Ovary (tissue), 9 donors: ENCODE results near the gene SOX3. TPM values are rescaled to one million over a fixed set of nuclear protein-coding genes. Genes with fewer than 3 reads are reported as not detected.

ENCODE experiments used
- DNase-seq, 5 donors: peaks; one replicate each; pipeline ENCODE4 v3.0.0-alpha.2; 2019 to 2020
- H3K27ac ChIP-seq, 2 donors: fragments of 200-600 bp; one replicate each; pipeline versions ENCODE4 v1.5.1 to v1.8.0; 2019 to 2022
- H3K27me3 ChIP-seq: fragments of 200-600 bp; one replicate; pipeline ENCODE4 v1.8.0; 2022
- H3K36me3 ChIP-seq: fragments of 200-600 bp; sonication (generic); one replicate; pipeline ENCODE4 v1.5.1; 2019
- H3K4me1 ChIP-seq: one replicate; pipeline ENCODE4 v1.8.1; 2013; ENCODE audit warnings: mild to moderate bottlenecking, moderate library complexity; ENCODE audit not compliant: insufficient read depth
- H3K4me3 ChIP-seq: fragments of 200-600 bp; sonication (generic); one replicate; pipeline ENCODE4 v1.5.1; 2017
- H3K9me3 ChIP-seq, 2 donors: fragments of 200-600 bp in 1 of 2; sonication (generic) in 1 of 2; one replicate each; pipeline versions ENCODE4 v1.5.1 to v1.8.1; 2013 to 2019; ENCODE audit warnings: mild to moderate bottlenecking in 1 of 2, moderate library complexity in 1 of 2
- EP300 ChIP-seq: sonication (generic); formaldehyde crosslinking; IDR thresholded peaks from one replicate; pipeline ENCODE4 v1.6.1; 2017; ENCODE audit warnings: antibody characterized with exemption
- POLR2A ChIP-seq: fragments of 450-650 bp; IDR thresholded peaks from one replicate; pipeline ENCODE4 v1.6.1; 2017; ENCODE audit warnings: antibody characterized with exemption, mild to moderate bottlenecking, moderate library complexity
- WGBS, 3 donors: extraction: QIAGEN DNeasy Blood & Tissue Kit in 1 of 3; methylation state at CpG; one replicate each; pipeline versions ENCODE4 v1.1.5 to v1.1.7; 2013 to 2017; 5-methylcytosine and 5-hydroxymethylcytosine counted together
- intact Hi-C, 4 donors: fragments of 100-400 bp; cut with DNase I; formaldehyde crosslinking; loops; one replicate each; pipeline versions ENCODE4 v1.11.0 to v1.15.1; 2022 to 2023
- polyA plus RNA-seq, 2 donors: library from polyadenylated mRNA; stranded (reverse); fragments of 200-250 nt in 1 of 2; fragments of 350-450 nt in 1 of 2; fragmentation: Illumina TruSeq in 1 of 2; extraction: RNeasy Lipid Tissue Mini Kit (QIAGEN cat#74804) in 1 of 2; gene quantifications; one replicate each; pipeline ENCODE4 v1.2.3, GENCODE V29; 2013 to 2014
- total RNA-seq, 7 donors: library from RNA; depleted of rRNA in 2 of 7; stranded (reverse); fragments of >200 nt in 2 of 7; fragmentation: NEBNext Ultra II Directional in 3 of 7; extraction: Animal tissue kit (Norgen Biotek cat#: 25700) in 3 of 7; gene quantifications; one replicate each; pipeline versions ENCODE4 v1.1.0 to v1.2.4, GENCODE V29; 2016 to 2023
- TF ChIP-seq, protein P1 (sequence below), 3 donors: fragments of 450-650 bp in 2 of 3; fragments of 200-600 bp in 1 of 3; IDR thresholded peaks; one replicate each; pipeline versions ENCODE4 v1.5.1 to v1.8.0; 2016 to 2022; ENCODE audit warnings: antibody characterized with exemption in 3 of 3, mild to moderate bottlenecking in 1 of 3
- donor health status: DM: no; HTN: no; CAD: no; lungs with moderate emphysema.
- donor health status: DM: no; HTN: no; CAD: no.
- donor health status: Bipolar disorder and iron deficiency.
- donor health status: DM: yes; HTN: yes; CAD: no.
- donor health status: DM: no; HTN: no; CAD: no.
- donor health status: DM: yes; HTN: yes; CAD: no.

Gene SOX3
- total and polyA plus RNA-seq, 9 donors = 0.04 to 9.7 (median 1.2) TPM; not detected in 3

DNA sequence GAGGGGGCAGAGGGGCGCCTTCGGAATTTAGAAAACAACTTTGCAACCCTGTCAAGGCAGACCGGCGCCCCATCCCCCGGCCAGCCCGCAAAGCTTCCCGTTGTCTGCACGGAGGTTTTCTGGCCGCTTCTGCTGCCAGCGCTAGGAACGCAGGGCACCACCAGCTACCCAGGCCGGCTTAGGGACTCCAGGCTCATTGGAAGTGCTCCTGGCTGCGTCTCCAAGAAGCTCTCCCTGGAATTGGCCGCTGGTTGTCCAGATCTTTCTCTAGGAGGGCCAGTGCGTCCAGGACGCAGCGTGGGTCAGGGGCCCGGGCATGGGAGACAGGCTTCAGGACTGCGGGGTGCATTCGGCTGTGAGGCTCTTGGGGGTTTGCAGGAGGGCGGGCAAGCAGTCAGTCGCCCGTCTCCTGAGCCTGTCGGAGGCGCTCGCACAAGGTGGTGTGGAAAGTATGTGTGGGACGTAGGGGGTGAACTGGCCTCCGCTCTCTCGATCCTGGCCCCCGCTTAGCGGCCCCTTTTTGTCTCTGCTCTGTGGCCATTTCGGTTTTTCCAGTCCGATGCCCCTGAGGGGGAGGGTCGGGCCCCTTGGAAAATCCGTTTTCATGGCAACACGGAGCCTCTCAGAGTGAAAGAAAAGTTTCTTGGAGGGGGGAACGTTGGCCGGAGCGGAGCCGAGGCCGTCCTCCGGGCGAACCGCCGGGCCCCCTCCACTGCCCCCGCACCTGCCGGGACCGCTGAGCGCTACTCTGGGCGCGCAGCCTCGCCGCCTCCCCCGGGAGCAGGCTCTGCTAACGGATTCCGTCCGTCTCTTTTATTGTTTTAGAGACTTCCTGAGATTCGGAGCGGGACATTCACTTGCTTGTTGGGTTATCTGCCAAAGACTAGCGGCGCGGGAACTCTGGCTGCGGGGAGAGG, 810 bp upstream of the SOX3 start:
- no peak overlapping the region for H3K4me3 ChIP-seq
- intact Hi-C loops = no loop called here
- no peaks in the 10 kb centered on the region for H3K9me3 ChIP-seq
- no peaks in the 10 kb centered on the region for H3K36me3 ChIP-seq
- no peaks in the 10 kb centered on the region for H3K4me1 ChIP-seq
- no peak for DNase-seq
- no peak overlapping the region for H3K27ac ChIP-seq
- 23 to 38% (median 25%) methylated on average over 62 to 63 of the region's 63 CpGs for WGBS, 3 donors
- TF ChIP-seq POLR2A (no peak), EP300 (no peak)
- TF ChIP-seq, protein P1, sequence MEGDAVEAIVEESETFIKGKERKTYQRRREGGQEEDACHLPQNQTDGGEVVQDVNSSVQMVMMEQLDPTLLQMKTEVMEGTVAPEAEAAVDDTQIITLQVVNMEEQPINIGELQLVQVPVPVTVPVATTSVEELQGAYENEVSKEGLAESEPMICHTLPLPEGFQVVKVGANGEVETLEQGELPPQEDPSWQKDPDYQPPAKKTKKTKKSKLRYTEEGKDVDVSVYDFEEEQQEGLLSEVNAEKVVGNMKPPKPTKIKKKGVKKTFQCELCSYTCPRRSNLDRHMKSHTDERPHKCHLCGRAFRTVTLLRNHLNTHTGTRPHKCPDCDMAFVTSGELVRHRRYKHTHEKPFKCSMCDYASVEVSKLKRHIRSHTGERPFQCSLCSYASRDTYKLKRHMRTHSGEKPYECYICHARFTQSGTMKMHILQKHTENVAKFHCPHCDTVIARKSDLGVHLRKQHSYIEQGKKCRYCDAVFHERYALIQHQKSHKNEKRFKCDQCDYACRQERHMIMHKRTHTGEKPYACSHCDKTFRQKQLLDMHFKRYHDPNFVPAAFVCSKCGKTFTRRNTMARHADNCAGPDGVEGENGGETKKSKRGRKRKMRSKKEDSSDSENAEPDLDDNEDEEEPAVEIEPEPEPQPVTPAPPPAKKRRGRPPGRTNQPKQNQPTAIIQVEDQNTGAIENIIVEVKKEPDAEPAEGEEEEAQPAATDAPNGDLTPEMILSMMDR (IDR thresholded peaks at IDR 0.05) = no peak
- H3K27me3 ChIP-seq = no peaks in the 10 kb centered on the region

DNA sequence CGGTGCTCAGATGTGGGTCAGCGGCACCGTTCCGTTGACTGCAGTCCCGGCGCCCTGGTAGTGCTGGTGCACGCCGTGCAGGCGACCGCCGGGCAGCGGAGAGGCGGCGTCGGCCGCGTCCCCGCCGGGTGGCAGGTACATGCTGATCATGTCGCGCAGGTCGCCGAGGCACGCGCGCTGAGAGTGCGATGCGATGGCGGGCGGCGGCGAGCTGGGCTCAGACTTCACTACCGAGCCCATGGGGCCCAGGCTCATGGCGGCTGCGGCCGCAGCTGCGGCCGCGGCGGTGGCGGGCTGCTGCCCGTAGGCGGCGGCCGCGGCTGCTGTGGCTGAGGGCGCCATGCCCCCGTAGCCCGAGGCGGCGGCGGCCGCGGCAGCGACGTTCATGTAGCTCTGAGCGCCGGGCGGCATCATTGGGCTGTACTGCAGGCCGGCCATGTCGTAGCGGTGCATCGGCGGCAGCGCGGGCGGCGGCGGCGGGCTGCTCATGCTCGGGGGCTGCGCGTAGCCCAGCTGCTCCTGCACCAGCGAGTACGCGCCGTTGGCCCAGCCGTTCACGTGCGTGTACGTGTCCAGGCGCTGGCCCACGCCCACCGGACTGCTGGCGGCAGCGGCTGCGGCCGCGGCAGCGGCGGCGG, 1.0 kb downstream of the SOX3 start:
- H3K27me3 ChIP-seq = no peaks in the 10 kb centered on the region

DNA sequence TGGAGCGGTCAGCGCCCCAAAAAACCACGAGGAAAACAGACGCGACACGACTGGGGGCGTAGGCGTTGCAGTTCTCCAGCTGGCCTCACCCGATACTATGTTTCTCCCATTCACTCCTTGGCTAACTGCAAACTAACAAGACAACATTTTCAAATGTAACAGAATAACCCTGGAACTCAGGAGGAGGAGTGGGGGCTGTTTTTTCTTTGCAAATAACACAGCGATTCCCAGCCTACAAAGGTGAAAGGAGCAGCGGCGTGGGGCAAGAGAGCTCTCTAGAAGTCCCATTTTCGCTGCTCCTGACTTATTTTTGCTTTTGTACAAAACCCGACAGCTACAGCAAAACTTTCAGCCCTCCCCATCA, 1.6 kb downstream of the SOX3 start:
- H3K4me1 ChIP-seq = no peaks in the 10 kb centered on the region
- intact Hi-C loops = no loop called here
- TF ChIP-seq EP300 (no peak), POLR2A (no peak)
- TF ChIP-seq, protein P1 (IDR thresholded peaks at IDR 0.05) = no peak
- no peaks in the 10 kb centered on the region for H3K27me3 ChIP-seq
- DNase-seq = no peak
- no peaks in the 10 kb centered on the region for H3K9me3 ChIP-seq
- 30 to 40% (median 33%) methylated on average over 14 of the region's 14 CpGs for WGBS, 3 donors
- H3K27ac ChIP-seq = no peak overlapping the region
- no peaks in the 10 kb centered on the region for H3K36me3 ChIP-seq
- H3K4me3 ChIP-seq = no peak overlapping the region

More for the DNA sequence above, 1.0 kb downstream of the SOX3 start:
- no peaks in the 10 kb centered on the region for H3K36me3 ChIP-seq
- H3K27ac ChIP-seq = no peak overlapping the region
- 24 to 35% (median 32%) methylated on average over 45 to 92 of the region's 92 CpGs for WGBS, 3 donors
- no peaks in the 10 kb centered on the region for H3K9me3 ChIP-seq
- no peak overlapping the region for H3K4me3 ChIP-seq
- DNase-seq = no peak
- intact Hi-C loops = no loop called here
- H3K4me1 ChIP-seq = no peaks in the 10 kb centered on the region
- TF ChIP-seq, protein P1 (IDR thresholded peaks at IDR 0.05) = no peak
- no peak for TF ChIP-seq EP300
- no peak for TF ChIP-seq POLR2A

DNA sequence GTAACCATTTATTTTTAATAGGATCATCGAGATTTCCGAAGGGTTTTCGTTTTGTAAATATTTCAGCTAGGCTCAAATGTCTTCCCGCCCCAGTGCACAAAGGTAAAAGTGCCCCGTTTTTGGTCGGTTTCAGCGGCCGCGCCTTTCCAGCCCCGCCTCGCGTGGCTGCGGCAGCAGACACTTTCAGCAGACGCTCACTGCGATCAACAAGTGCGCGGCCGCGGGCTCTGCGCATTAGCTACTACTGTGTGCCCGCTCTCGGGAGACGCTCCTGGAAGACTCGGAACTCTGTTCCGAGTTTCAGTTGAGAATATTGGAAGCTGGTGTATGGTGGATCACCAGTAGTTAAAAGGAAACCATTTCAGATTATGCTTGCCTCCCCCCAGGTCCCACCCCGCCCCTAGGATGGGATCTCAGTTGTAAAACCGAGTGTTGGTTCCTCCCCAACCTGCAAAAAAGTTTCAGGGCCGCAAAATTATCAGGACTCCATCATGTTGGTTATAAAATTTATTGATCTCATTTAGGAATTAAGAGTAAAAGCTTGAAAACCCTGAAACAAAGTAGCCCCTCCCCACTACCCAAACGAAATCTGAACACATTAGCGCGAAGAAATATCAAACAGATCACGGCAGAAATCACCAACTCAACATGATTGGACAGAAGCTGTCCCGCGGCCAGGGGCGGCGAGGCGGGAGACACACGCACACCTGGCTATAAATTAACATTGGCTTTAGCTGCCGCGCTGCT, 2.2 kb downstream of the SOX3 start:
- Histone ChIP-seq H3K4me3 (no peak overlapping the region), H3K4me1 (no peaks in the 10 kb centered on the region), H3K27me3 (no peaks in the 10 kb centered on the region), H3K9me3 (no peaks in the 10 kb centered on the region), H3K27ac (no peak overlapping the region), H3K36me3 (no peaks in the 10 kb centered on the region)
- WGBS, 3 donors = 27 to 38% (median 33%) methylated on average over 40 of the region's 40 CpGs
- TF ChIP-seq, protein P1 (IDR thresholded peaks at IDR 0.05) = no peak
- TF ChIP-seq POLR2A = no peak
- no peak for TF ChIP-seq EP300
- no peak for DNase-seq
- intact Hi-C loops = no loop called here
